RCC 7860 (cell line): ENCODE measurements around the gene ANXA2.
"Not testable (repeated sequence)": the region's sequence is repeated elsewhere in the genome, so short reads cannot be mapped to it uniquely, and the experiment has no call there.

Experiments used
- DNase-seq: peaks from one replicate; pipeline ENCODE4 v3.0.0-alpha.2; 2015; ENCODE audit warnings: low spot score
- FAIRE-seq: peaks from 2 replicates; lab custom pipeline; 2012; peaks lifted over from hg19 to GRCh38; lab: Jason Lieb, UNC

ANXA2 gene

GRCh38 chr15:60411774-60412425 lies 14.1 kb upstream of the ANXA2 start:
- DNase-seq, result peak; percentile 1
- no peak for FAIRE-seq

- DNase-seq, result peak; percentile 59
- FAIRE-seq, result not testable (repeated sequence)
Measured at GRCh38 chr15:60410350-60410749, 12.6 kb upstream of the ANXA2 start.

GRCh38 chr15:60408463-60408981 lies 10.7 kb upstream of the ANXA2 start:
- DNase-seq (peak; percentile 90), FAIRE-seq (peak; percentile 96)

- DNase-seq, result peak; percentile 58
- peak; percentile 92 for FAIRE-seq
Measured at GRCh38 chr15:60407415-60407805, 9.6 kb upstream of the ANXA2 start.

- no peak for DNase-seq
- FAIRE-seq, result no peak
Measured at GRCh38 chr15:60406513-60407414, 9.0 kb upstream of the ANXA2 start.

GRCh38 chr15:60405399-60405798 lies 7.6 kb upstream of the ANXA2 start:
- DNase-seq (no peak), FAIRE-seq (no peak)

GRCh38 chr15:60404351-60404750 lies 6.6 kb upstream of the ANXA2 start:
- not testable (repeated sequence) for DNase-seq, FAIRE-seq

GRCh38 chr15:60400944-60401343 lies 3.2 kb upstream of the ANXA2 start:
- FAIRE-seq, result no peak
- DNase-seq, result peak; percentile 5

- DNase-seq (peak; percentile 70), FAIRE-seq (peak; percentile 35)
Measured at GRCh38 chr15:60399931-60400330, 2.1 kb upstream of the ANXA2 start.

- FAIRE-seq, result no peak
- DNase-seq, result no peak
Measured at GRCh38 chr15:60399246-60399915, 1.6 kb upstream of the ANXA2 start.

- peak; percentile 61 for FAIRE-seq
- DNase-seq, result peak; percentile 85
Measured at GRCh38 chr15:60396958-60397771, 621 bp downstream of the ANXA2 start.

- no peak for FAIRE-seq
- DNase-seq, result peak; percentile 37
Measured at GRCh38 chr15:60396560-60396957, 1.2 kb downstream of the ANXA2 start.

GRCh38 chr15:60396100-60396499 lies 1.7 kb downstream of the ANXA2 start:
- DNase-seq (peak; percentile 25), FAIRE-seq (no peak)

GRCh38 chr15:60395276-60396011 lies 2.3 kb downstream of the ANXA2 start:
- DNase-seq (peak; percentile 45), FAIRE-seq (no peak)

GRCh38 chr15:60394689-60395097 lies 3.1 kb downstream of the ANXA2 start:
- DNase-seq (peak; percentile 9), FAIRE-seq (no peak)

GRCh38 chr15:60392986-60393790 lies 4.6 kb downstream of the ANXA2 start:
- FAIRE-seq, result peak; percentile 95
- peak; percentile 100 for DNase-seq

GRCh38 chr15:60392601-60392985 lies 5.2 kb downstream of the ANXA2 start:
- FAIRE-seq (no peak), DNase-seq (peak; percentile 88)

GRCh38 chr15:60391722-60392315 lies 6.0 kb downstream of the ANXA2 start:
- no peak for FAIRE-seq
- DNase-seq, result peak; percentile 4
